Activated CD8-positive, alpha-beta memory T cell treated with anti-CD3 and anti-CD28 coated beads for 36 hours (primary cell): ENCODE data around the gene FBXO11. TPM values are rescaled to one million over a fixed set of nuclear protein-coding genes. Genes with fewer than 3 reads are reported as not detected.

Source experiments
- CTCF ChIA-PET: fragments of 350-600 bp; sonication (Branson Sonifier 250); formaldehyde crosslinking; loops from one replicate; lab custom pipeline; 2021; ENCODE audit warnings: antibody characterized with exemption; lab: Charles Lee
- POLR2A ChIA-PET: fragments of 350-600 bp; sonication (Branson Sonifier 250); formaldehyde crosslinking; loops from one replicate; lab custom pipeline; 2021; ENCODE audit warnings: antibody characterized with exemption; lab: Charles Lee
- total RNA-seq, 2 experiments: library from RNA; stranded (reverse); gene quantifications; one replicate each; pipeline ENCODE4 v1.2.3, GENCODE V29; 2021

Gene FBXO11
- total RNA-seq, 2 experiments from 2014 or later: 36.8 to 39.2 TPM

- CTCF ChIA-PET: interaction anchor here (0.6 kb wide), 1 partner anchor 67 kb away, joined by 3 read pairs; no protein-coding TSS in a partner anchor
- POLR2A ChIA-PET: no interaction called here
These were observed 37.5 kb downstream of the FBXO11 start for GRCh38 chr2:47868611-47869352.

GRCh38 chr2:47867205-47867604, 39.1 kb downstream of the FBXO11 start:
- POLR2A ChIA-PET: no interaction called here
- CTCF ChIA-PET: no interaction called here

GRCh38 chr2:47864566-47864965, 41.7 kb downstream of the FBXO11 start:
- ChIA-PET CTCF (no interaction called here), POLR2A (no interaction called here)

- CTCF ChIA-PET: interaction anchor here (1.2 to 1.4 kb wide), 2 partner anchors 44 to 244 kb away, joined by 3 read pairs; no protein-coding TSS in a partner anchor
- POLR2A ChIA-PET: no interaction called here
These were observed 43.3 kb downstream of the FBXO11 start for GRCh38 chr2:47862949-47863348.

- POLR2A ChIA-PET: interaction anchor here (0.5 kb wide), 1 partner anchor 280 kb away, joined by 7 read pairs; no protein-coding TSS in a partner anchor
These were observed 53.1 kb downstream of the FBXO11 start for GRCh38 chr2:47853067-47853777.

GRCh38 chr2:47850198-47850597, 56.1 kb downstream of the FBXO11 start:
- ChIA-PET POLR2A (interaction anchor here (0.5 kb wide), 1 partner anchor 46 kb away, joined by 3 read pairs; no protein-coding TSS in a partner anchor), CTCF (interaction anchor here (1.6 kb wide), 1 partner anchor 14 kb away, joined by 3 read pairs; no protein-coding TSS in a partner anchor)

More at GRCh38 chr2:47853067-47853777, 53.1 kb downstream of the FBXO11 start:
- CTCF ChIA-PET: interaction anchor here (0.5 to 1.0 kb wide), 3 partner anchors 13 to 252 kb away, joined by 3 read pairs; no protein-coding TSS in a partner anchor

- ChIA-PET CTCF (interaction anchor here (0.6 to 1.6 kb wide), 2 partner anchors 15 to 24 kb away, joined by 3 to 4 read pairs; no protein-coding TSS in a partner anchor), POLR2A (no interaction called here)
These were observed 56.9 kb downstream of the FBXO11 start for GRCh38 chr2:47849368-47849767.

- ChIA-PET CTCF (no interaction called here), POLR2A (no interaction called here)
These were observed 62.1 kb downstream of the FBXO11 start for GRCh38 chr2:47844162-47844561.

- ChIA-PET CTCF (no interaction called here), POLR2A (no interaction called here)
These were observed 62.9 kb downstream of the FBXO11 start for GRCh38 chr2:47843407-47843806.

- POLR2A ChIA-PET: no interaction called here
- CTCF ChIA-PET: no interaction called here
These were observed 63.5 kb downstream of the FBXO11 start for GRCh38 chr2:47842846-47843245.

GRCh38 chr2:47838686-47839085, 67.6 kb downstream of the FBXO11 start:
- ChIA-PET POLR2A (interaction anchor here (0.6 kb wide), 1 partner anchor 114 kb away, joined by 5 read pairs; no protein-coding TSS in a partner anchor), CTCF (interaction anchor here (1.0 kb wide), 1 partner anchor 15 kb away, joined by 4 read pairs; no protein-coding TSS in a partner anchor)

- CTCF ChIA-PET: interaction anchor here (1.0 kb wide), 1 partner anchor 15 kb away, joined by 4 read pairs; no protein-coding TSS in a partner anchor
- POLR2A ChIA-PET: interaction anchor here (0.6 kb wide), 1 partner anchor 115 kb away, joined by 5 read pairs; no protein-coding TSS in a partner anchor
These were observed 68.0 kb downstream of the FBXO11 start for GRCh38 chr2:47838249-47838648.

- CTCF ChIA-PET: interaction anchor here (1.6 to 1.7 kb wide), 2 partner anchors 24 to 272 kb away, joined by 4 read pairs; no protein-coding TSS in a partner anchor
These were observed 72.8 kb downstream of the FBXO11 start for GRCh38 chr2:47833516-47833968.

GRCh38 chr2:47822518-47822917, 83.8 kb downstream of the FBXO11 start:
- ChIA-PET CTCF (no interaction called here), POLR2A (no interaction called here)

More at GRCh38 chr2:47833516-47833968, 72.8 kb downstream of the FBXO11 start:
- POLR2A ChIA-PET: interaction anchor here (0.9 kb wide), 1 partner anchor 73 kb away, joined by 4 read pairs; no protein-coding TSS in a partner anchor

- ChIA-PET POLR2A (no interaction called here), CTCF (no interaction called here)
These were observed 86.5 kb downstream of the FBXO11 start for GRCh38 chr2:47819834-47820233.

GRCh38 chr2:47818777-47819176, 87.5 kb downstream of the FBXO11 start:
- CTCF ChIA-PET: interaction anchor here (0.6 kb wide), 1 partner anchor 584 kb away, joined by 3 read pairs; no protein-coding TSS in a partner anchor
- POLR2A ChIA-PET: interaction anchor here (0.6 to 0.7 kb wide), 2 partner anchors 35 to 81 kb away, joined by 4 to 5 read pairs; partner anchors contain the start of gene MSH6

- CTCF ChIA-PET: no interaction called here
- POLR2A ChIA-PET: no interaction called here
These were observed 90.5 kb downstream of the FBXO11 start for GRCh38 chr2:47815764-47816163.

- ChIA-PET POLR2A (no interaction called here), CTCF (no interaction called here)
These were observed 94.6 kb downstream of the FBXO11 start for GRCh38 chr2:47811668-47812067.

- POLR2A ChIA-PET: no interaction called here
These were observed 95.4 kb downstream of the FBXO11 start for GRCh38 chr2:47810850-47811249.

More at GRCh38 chr2:47810850-47811249, 95.4 kb downstream of the FBXO11 start:
- CTCF ChIA-PET: interaction anchor here (0.6 kb wide), 1 partner anchor 17 kb away, joined by 3 read pairs; no protein-coding TSS in a partner anchor
